ENCODE results near the gene CENPF.

CENPF gene

DNA sequence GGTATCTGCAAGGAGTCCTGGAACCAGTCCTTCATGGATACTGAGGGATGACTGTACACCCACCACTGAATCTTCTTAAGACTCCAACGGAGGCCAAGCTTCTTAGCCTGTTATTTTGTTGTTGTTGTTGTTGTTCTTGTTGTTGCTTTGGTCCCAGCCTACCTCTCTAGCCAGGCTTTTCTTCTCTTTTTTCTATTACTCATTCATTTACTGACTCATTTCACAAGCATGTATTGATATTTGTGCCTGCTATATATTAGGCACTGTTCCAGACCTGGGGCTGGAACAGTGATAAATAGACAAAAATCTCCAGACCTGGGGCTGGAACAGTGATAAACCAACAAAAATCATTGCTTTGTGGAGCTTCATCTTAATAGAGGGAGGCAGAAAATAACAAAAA, 20.4 kb downstream of the CENPF start:
- no peak for DNase-seq (ENCODE audit: low read depth in 2 of 2)

DNA sequence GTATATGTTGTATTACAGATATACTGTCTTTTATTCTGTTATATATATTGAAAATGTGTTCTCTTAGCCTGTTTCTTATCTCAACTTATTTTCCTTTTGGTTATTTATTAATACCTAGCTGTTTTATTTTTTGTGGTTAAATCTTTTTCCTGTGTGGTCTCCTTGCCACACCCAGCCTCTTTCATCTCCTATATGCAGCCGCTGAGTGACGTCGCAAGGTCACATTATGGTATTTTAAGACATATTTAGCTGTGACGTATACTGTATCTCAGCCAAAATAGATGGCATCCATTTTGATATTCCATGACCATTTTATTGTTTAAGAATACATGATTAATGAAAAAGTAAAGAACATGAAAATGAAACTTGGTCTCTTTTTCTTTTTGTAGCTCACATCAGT, 29.1 kb downstream of the CENPF start:
- DNase-seq (ENCODE audit: low read depth in 2 of 2): no peak

DNA sequence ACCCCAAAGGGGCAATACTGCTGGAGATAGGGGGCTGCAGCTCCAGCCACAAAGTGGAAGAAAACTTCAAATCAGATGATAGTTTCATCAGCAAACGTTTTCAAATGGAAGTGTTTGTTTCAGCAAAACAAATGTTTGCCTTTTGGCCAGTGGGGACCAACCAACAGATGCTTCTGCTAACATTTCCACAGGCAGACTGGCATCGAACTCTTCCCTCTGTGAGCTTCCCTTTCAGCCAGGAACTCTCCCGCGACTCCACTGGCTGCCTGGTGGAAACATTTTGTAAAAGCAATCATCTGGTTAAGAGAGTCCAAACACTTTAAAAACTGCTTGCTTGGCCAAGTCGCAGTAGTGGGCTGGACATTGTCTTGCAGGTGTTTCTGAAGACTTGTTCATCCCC, 30.7 kb downstream of the CENPF start:
- DNase-seq (ENCODE audit: low read depth in 2 of 2): no peak

DNA sequence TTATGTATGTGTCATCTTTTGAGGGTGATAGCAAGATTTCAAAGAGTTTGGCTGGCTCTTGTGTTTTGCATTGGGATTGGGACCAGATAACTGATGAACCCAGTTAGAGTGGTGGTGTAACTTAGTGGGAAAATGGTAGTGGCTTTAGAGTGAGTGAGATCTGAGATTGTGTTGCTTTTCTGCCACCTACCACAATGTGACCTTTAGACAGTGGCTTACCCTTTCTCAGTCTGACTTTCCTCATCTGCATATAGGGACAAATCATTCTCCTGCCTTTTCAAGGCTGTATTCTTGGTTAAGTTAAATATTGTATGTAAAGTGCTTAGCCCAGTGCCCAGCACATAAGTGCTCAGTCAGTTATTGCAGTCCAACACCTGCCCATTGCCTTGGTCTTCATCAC, 31.3 kb downstream of the CENPF start:
- DNase-seq (ENCODE audit: low read depth in 2 of 2): no peak

DNA sequence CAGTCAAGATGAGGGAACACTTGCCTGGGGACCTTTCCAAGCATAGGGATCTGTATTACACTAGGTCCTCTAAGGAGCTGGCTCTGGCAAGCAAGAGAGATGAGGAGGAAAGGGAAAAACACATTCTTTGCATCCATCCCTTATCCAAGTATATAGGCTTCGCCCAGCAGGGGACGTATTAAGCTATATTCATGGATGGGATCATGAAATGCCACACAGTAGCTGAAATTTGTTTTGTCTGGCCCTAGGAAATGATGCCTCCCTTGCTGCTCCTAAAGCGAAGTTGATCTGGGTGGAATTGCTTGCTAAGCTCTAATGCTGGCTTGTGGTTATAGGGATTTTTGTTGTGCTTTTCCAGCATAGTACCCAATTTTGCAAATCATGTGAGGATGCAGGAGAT, 32.1 kb downstream of the CENPF start:
- no peak for DNase-seq (ENCODE audit: low read depth in 2 of 2)

DNA sequence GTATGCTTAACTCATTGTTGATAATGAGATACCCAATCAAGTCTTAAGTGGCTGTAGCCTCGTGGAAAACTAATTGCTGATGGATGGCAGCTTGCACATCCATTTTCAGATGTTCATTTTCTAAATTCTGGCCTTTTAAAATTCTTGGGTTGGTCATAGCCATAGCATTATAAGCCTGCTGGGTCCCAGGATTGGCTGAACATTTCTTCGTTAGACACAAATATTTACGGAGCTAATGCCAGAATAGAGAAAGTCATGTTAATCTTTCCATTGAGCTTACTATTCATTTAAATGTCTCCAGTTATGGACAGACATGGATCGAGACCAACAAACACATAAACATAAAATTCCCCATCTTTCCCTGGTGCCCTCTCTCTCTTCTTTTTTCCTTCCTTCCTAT, 32.5 kb downstream of the CENPF start:
- DNase-seq (ENCODE audit: low read depth in 2 of 2): no peak

DNA sequence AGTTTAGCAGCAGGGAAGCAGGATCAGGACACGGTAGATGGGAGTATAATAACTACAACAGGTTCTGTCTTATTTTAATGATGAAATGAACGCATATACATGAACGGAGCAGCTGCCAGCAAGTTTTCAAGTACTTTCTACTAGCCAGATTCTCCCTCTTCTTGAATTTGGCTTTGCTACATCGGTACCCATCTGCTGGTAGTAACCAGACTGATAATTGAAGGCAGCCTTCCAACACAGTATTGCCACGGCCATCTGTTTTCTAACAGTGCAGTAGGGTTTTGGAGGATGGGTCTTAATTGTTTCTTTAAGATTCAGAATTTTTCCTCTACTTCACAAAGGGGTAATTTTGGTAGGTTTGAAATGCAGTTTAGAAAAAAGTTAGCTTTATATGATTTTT, 33.4 kb downstream of the CENPF start:
- DNase-seq (ENCODE audit: low read depth in 2 of 2): no peak

DNA sequence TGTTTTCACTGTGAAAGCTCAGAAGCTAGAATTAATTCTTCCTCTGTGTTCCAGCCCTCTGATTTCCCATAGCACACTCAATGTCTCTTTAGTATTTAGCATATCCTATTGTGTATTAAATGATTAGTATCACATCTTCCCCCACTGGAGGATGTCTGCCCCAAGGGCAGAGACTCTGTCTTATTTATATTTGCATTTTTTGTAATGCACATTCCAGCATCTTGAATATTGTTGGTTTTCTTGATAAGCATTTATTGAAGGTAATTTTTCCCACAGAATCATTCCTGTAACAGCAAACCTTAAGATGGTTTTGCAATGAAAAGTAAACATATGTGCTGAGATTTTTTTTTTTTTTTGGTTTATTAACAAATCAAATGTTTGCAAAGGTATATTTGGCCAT, 34.1 kb downstream of the CENPF start:
- no peak for DNase-seq (ENCODE audit: low read depth in 2 of 2)

DNA sequence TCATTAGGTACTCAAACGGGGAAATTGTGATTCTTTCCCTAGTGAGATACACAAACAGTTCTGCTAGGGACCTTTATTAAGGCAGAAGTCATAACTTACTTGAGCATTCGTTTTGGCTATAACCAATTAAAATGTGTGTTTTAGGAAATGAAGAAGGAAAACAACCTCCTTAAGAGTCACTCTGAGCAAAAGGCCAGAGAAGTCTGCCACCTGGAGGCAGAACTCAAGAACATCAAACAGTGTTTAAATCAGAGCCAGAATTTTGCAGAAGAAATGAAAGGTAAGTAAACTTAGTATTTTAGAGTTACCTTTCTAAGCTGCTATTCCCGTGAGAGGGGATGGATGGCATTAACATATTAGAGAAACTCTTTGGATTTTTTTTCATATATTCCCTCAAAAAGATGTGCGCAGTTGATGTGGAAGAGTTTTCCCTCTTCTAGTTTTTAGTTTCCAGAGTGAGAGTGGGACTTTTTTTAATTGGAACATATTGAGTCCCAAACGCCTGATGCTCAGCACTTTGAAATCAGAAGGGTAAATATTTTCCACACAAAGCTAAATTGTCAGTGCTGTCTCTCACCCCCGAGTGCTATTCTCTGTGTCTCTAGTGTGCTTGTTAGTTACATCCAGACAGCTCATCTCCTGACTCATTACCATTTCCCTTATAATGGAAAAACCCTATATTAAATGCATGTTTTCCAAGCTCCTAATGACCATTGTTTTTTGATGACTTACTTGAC, 34.9 kb downstream of the CENPF start:
- no peak for DNase-seq (ENCODE audit: low read depth in 2 of 2)

DNA sequence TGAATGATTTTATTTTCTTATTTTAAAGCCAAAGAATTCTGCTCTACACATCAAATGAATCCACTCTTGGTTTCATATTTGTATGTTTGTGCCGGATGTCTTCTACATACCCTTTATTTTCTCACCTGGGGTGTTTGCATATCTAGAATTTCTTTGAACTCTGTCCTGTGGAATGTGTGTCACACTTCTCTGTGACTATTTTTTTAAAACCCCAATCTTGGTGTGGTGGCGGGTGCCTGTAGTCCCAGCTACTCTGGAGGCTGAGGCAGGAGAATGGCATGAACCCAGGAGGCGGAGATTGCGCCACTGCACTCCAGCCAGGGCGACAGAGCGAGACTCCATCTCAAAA, 35.4 kb downstream of the CENPF start:
- DNase-seq (ENCODE audit: low read depth in 2 of 2): no peak

DNA sequence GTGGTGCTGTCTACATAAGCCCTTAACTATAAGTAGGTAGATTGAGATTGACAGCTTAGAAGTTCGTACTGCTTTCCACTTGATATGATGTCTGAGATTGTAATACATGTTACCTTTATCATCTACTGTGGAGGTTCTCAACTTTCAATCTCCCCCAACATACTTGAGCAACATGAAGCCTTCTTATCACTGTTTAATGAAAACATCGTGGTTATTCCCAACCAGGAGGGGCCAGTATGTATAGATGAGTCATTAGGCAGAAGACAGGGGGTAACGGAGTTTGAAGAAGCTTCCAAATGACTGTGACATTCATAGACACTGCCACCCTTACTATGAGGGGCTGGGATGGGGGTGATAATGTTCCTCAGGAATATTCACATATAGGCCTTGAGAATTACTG, 36.0 kb downstream of the CENPF start:
- no peak for DNase-seq (ENCODE audit: low read depth in 2 of 2)

DNA sequence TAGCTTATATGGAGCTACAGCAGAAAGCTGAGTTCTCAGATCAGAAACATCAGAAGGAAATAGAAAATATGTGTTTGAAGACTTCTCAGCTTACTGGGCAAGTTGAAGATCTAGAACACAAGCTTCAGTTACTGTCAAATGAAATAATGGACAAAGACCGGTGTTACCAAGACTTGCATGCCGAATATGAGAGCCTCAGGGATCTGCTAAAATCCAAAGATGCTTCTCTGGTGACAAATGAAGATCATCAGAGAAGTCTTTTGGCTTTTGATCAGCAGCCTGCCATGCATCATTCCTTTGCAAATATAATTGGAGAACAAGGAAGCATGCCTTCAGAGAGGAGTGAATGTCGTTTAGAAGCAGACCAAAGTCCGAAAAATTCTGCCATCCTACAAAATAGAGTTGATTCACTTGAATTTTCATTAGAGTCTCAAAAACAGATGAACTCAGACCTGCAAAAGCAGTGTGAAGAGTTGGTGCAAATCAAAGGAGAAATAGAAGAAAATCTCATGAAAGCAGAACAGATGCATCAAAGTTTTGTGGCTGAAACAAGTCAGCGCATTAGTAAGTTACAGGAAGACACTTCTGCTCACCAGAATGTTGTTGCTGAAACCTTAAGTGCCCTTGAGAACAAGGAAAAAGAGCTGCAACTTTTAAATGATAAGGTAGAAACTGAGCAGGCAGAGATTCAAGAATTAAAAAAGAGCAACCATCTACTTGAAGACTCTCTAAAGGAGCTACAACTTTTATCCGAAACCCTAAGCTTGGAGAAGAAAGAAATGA, 37.6 kb downstream of the CENPF start:
- DNase-seq (ENCODE audit: low read depth in 2 of 2): no peak

DNA sequence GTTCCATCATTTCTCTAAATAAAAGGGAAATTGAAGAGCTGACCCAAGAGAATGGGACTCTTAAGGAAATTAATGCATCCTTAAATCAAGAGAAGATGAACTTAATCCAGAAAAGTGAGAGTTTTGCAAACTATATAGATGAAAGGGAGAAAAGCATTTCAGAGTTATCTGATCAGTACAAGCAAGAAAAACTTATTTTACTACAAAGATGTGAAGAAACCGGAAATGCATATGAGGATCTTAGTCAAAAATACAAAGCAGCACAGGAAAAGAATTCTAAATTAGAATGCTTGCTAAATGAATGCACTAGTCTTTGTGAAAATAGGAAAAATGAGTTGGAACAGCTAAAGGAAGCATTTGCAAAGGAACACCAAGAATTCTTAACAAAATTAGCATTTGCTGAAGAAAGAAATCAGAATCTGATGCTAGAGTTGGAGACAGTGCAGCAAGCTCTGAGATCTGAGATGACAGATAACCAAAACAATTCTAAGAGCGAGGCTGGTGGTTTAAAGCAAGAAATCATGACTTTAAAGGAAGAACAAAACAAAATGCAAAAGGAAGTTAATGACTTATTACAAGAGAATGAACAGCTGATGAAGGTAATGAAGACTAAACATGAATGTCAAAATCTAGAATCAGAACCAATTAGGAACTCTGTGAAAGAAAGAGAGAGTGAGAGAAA, 38.4 kb downstream of the CENPF start:
- DNase-seq (ENCODE audit: low read depth in 2 of 2): no peak

DNA sequence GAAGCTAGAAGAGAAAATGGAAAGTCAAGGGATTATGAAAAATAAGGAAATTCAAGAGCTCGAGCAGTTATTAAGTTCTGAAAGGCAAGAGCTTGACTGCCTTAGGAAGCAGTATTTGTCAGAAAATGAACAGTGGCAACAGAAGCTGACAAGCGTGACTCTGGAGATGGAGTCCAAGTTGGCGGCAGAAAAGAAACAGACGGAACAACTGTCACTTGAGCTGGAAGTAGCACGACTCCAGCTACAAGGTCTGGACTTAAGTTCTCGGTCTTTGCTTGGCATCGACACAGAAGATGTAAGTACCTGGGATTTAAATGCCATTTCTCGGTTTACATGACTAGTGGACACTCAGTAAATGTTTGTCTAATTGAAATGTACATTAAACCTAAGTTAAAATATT, 40.0 kb downstream of the CENPF start:
- no peak for DNase-seq (ENCODE audit: low read depth in 2 of 2)

DNA sequence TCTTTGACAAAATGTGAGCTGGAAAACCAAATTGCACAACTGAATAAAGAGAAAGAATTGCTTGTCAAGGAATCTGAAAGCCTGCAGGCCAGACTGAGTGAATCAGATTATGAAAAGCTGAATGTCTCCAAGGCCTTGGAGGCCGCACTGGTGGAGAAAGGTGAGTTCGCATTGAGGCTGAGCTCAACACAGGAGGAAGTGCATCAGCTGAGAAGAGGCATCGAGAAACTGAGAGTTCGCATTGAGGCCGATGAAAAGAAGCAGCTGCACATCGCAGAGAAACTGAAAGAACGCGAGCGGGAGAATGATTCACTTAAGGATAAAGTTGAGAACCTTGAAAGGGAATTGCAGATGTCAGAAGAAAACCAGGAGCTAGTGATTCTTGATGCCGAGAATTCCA, 42.7 kb downstream of the CENPF start:
- no peak for DNase-seq (ENCODE audit: low read depth in 2 of 2)

DNA sequence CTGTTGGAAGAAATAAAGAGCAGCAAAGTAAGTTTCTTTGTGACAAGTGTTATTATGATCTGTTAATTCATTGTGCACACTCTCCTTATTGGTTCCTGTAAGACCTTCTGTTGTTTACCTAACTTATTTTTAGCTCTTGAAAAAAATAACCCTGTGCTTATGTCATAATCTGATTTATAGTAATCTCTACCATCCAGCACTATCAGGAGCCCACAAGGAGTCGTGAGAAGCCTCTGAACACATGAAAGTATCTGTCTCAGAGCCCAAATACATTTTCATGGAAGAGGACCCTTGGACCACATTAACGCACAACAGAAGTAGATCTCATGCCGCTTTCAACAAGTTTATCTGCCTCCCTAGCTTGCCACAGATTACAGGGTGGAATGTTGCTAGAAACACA, 45.8 kb downstream of the CENPF start:
- no peak for DNase-seq (ENCODE audit: low read depth in 2 of 2)

DNA sequence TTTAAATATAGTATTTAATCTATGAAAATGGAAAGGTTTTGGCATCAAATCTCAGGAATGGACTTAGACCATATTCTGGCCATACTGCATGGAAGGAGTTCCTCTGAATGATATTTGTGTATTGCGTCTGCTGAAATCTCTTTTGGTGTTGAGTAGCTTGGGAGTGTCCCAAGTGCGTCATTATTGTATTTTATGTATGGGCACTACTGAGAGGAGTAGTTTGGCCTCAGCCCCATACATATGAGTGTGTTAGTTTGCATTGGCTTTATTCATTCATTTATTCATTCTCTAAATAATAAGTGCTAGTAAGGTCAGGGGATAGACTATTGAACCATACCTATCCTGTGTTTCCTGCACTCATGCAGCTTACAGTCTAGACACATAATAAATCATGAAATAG, 46.6 kb downstream of the CENPF start:
- DNase-seq (ENCODE audit: low read depth in 2 of 2): no peak

DNA sequence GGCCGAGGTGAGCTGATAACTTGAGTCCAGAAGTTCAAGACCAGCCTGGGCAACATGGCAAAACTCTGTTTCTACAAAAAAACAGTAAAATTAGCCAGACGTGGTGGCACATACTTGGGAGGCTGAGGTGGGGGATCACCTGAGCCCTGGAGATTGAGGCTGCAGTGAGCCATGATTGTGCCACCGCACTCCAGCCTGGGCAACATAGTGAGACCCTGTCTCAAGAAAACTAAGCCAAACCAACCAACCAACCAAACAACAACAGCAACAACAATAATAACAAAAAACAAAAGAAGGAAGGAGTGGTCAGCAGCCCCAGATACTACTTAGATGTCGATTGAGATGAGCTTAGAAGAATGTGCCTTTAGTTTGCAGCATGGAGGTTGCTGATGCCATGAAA, 47.7 kb downstream of the CENPF start:
- DNase-seq (ENCODE audit: low read depth in 2 of 2): no peak

DNA sequence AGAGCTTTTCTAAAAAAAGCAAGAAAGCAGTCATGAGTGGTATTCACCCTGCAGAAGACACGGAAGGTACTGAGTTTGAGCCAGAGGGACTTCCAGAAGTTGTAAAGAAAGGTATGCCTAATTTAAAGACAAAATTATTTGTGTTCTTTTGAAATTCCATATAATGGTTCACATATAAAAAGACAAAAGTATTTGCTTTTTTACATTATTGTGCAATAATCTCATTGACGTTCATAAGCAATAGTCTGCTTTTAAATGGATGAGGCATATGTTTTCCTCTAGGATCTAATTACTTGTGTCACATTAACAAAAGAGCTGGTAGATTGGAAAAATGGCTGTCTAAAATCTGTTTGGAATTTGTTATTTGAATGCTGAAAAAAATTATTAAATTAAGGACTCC, 54.3 kb downstream of the CENPF start:
- DNase-seq (ENCODE audit: low read depth in 2 of 2): no peak

DNA sequence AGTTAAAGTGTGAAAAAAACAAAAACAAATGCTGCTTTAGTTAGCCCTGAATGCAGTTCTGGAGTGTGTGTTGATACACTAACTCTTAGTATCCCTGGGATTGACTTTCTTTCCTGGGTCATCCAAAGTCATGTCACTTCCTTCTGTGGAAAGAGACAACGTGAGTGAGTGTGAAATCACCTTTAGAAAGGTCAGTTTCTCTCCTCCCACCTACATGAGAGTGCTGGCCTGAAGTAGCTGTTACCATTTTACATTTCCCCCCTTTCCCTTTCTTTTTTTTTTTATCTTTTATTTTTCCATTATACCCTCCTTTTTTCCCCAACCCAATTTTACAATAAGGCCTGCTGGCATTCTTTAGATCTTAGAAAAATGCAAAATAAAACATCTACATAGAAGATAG, 55.2 kb downstream of the CENPF start:
- DNase-seq (ENCODE audit: low read depth in 2 of 2): no peak

DNA sequence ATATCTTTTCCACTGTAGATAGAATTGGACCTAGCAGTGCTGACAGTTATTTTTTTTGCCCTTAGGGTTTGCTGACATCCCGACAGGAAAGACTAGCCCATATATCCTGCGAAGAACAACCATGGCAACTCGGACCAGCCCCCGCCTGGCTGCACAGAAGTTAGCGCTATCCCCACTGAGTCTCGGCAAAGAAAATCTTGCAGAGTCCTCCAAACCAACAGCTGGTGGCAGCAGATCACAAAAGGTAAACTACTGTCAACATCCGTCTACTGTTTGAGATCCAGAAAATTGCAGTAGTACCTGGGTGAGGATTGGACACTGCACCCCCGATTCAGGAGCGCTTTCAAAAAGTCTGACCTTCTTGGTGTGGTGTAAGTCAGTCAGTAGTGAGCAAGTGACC, 55.8 kb downstream of the CENPF start:
- DNase-seq (ENCODE audit: low read depth in 2 of 2): no peak

DNA sequence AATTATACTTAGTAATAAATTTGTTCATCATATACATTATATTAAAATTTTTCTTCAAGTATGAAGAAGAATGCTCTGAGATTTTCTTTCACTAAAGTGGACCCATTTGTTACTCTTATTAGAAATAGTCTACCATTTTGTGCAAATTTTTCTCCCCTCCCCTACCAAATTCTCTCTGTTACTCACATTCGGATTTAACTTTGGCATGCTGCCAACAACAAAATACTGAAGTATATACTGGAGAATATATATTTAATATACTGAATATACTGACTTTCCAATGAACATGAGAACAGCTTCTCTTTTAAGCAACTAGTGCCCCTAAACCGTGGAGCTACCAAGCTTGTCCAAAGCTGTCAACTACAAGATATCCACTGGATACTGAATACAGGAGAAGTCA, 57.2 kb downstream of the CENPF start:
- no peak for DNase-seq (ENCODE audit: low read depth in 2 of 2)

DNA sequence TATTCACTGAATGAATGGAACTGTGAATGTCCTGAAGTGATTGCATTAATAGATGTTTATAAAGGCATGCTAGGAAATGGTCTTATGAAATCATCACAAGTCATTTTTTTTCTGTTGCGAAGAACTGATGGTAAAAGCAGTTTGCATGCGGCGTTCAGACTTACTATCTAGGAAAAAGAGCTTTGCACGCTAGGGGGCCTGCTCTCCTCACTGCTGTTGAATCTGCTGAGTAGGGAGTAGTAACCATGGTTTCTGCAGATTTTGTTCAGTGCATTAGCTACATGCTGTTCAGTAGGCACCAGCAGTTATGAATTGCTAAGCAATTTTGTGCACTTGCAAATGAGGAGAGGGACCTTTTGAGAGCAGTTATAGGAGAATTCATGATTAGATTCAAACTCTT, 57.9 kb downstream of the CENPF start:
- no peak for DNase-seq (ENCODE audit: low read depth in 2 of 2)

All from stimulated activated CD4-positive, alpha-beta T cell treated with anti-CD3 and anti-CD28 coated beads, Interleukin-1b, Interleukin-23, amount 100 ng/mL, for 1 hour (primary cell).